ENCODE results near the gene CPD. TPM values are rescaled to one million over a fixed set of nuclear protein-coding genes. Genes with fewer than 3 reads are reported as not detected.
A peak's percentile ranks its signal among the peaks of the same experiment; 100 is the strongest.

CPD gene
- total and polyA plus RNA-seq, 9 of the 15 experiments (the other 6 are each of a cell fraction or from before 2014, with no cell fraction given): 4.5 to 24.4 (median 20.4) TPM

- TF ChIP-seq ZNF23 (CRISPR knock-in tag; IDR thresholded peaks at IDR 0.05): no peak
- TF ChIP-seq KLF1 (tag; IDR thresholded peaks at IDR 0.05): no peak
- no peak for TF ChIP-seq TAF9B (IDR thresholded peaks at IDR 0.05; ENCODE audit: partially characterized antibody)
- TF ChIP-seq HOXB6 (CRISPR knock-in tag; IDR thresholded peaks at IDR 0.05; ENCODE audit: borderline replicate concordance): no peak
- TF ChIP-seq MYC (IDR thresholded peaks at IDR 0.05; ENCODE audit: low read depth, low read length): peak; percentile 16; the same call in 1 of the 2 replicates
- no peak for TF ChIP-seq MYC (CRISPR knock-in tag; IDR thresholded peaks at IDR 0.05; ENCODE audit: borderline replicate concordance, low read depth)
- no peak; the same call in 1 of the 2 replicates for TF ChIP-seq JUND (IDR thresholded peaks at IDR 0.05; ENCODE audit: borderline replicate concordance, low read depth, low read length)
- TF ChIP-seq JUND (tag; IDR thresholded peaks at IDR 0.05; ENCODE audit: borderline replicate concordance, low read depth, low read length): peak; percentile 59; the same call in 1 of the 3 replicates
- peak; percentile 86 for TF ChIP-seq NBN (IDR thresholded peaks at IDR 0.05; ENCODE audit: low read depth)
- TF ChIP-seq MCM5 (IDR thresholded peaks at IDR 0.05; ENCODE audit: low read depth): no peak
- peak in 1 of 2 experiments; percentile 30; a peak in 1 of 4 replicates for TF ChIP-seq MNT (conservative IDR thresholded peaks at IDR 0.05)
- peak in 1 of 2 experiments; percentile 42; a peak in 2 of 4 replicates for TF ChIP-seq MAZ (CRISPR knock-in tag; conservative IDR thresholded peaks at IDR 0.05 in 1 of 2, IDR thresholded peaks at IDR 0.05 in 1 of 2)
- TF ChIP-seq ZNF347 (CRISPR knock-in tag; IDR thresholded peaks at IDR 0.05; ENCODE audit: low read depth): no peak
- TF ChIP-seq HMGXB4 (CRISPR knock-in tag; IDR thresholded peaks at IDR 0.05): no peak
- peak; percentile 41; the same call in 1 of the 2 replicates for TF ChIP-seq ZEB2 (IDR thresholded peaks at IDR 0.05)
- TF ChIP-seq REST (IDR thresholded peaks at IDR 0.05; ENCODE audit: borderline replicate concordance): peak; percentile 78
- TF ChIP-seq REST (CRISPR knock-in tag; IDR thresholded peaks at IDR 0.05; ENCODE audit: low read depth): no peak
Measured at GRCh38 chr17:30336369-30337171, 42.2 kb upstream of the CPD start (continued).
